Subcutaneous adipose tissue (tissue), 4 donors: ENCODE measurements around the gene MBOAT7. TPM values are rescaled to one million over a fixed set of nuclear protein-coding genes. Genes with fewer than 3 reads are reported as not detected.

Experiments used
- CTCF ChIP-seq: fragments of 450-650 bp; IDR thresholded peaks from one replicate; pipeline ENCODE4 v1.5.1; 2016; ENCODE audit warnings: low read depth, mild to moderate bottlenecking, control low read depth, antibody characterized with exemption, moderate library complexity
- total RNA-seq, 4 donors: library from RNA; depleted of rRNA; stranded (reverse); fragments of >200 nt; gene quantifications; one replicate each; pipeline ENCODE4 v1.1.0, GENCODE V29; 2016

The MBOAT7 gene
- total RNA-seq, 4 donors from 2014 or later = 8.8 to 36.7 (median 21.2) TPM

GRCh38 chr19:54190503-54191010 lies 1.2 kb upstream of the MBOAT7 start:
- TF ChIP-seq CTCF = no peak

GRCh38 chr19:54189735-54190502 lies 539 bp upstream of the MBOAT7 start:
- no peak for TF ChIP-seq CTCF

GRCh38 chr19:54188215-54188871 lies 1.0 kb downstream of the MBOAT7 start:
- TF ChIP-seq CTCF = no peak

GRCh38 chr19:54186934-54187381 lies 2.4 kb downstream of the MBOAT7 start:
- no peak for TF ChIP-seq CTCF

- no peak for TF ChIP-seq CTCF
These were observed 3.0 kb downstream of the MBOAT7 start for GRCh38 chr19:54186351-54186750.

GRCh38 chr19:54183431-54183830 lies 5.9 kb downstream of the MBOAT7 start:
- TF ChIP-seq CTCF = no peak

GRCh38 chr19:54180691-54181091 lies 8.7 kb downstream of the MBOAT7 start:
- TF ChIP-seq CTCF = no peak
